H1 (cell line): Measurements from ENCODE around the gene CCDC82. TPM values are rescaled to one million over a fixed set of nuclear protein-coding genes. Genes with fewer than 3 reads are reported as not detected.

Source experiments
- CTCF ChIA-PET: fragments of 300-600 bp; sonication (Branson Sonifier 250); formaldehyde crosslinking; loops from one replicate; lab custom pipeline; 2021; ENCODE audit not compliant: partially characterized antibody; lab: Charles Lee
- POLR2A ChIA-PET: fragments of 300-600 bp; sonication (Branson Sonifier 250); formaldehyde crosslinking; loops from one replicate; lab custom pipeline; 2021; ENCODE audit warnings: inconsistent platforms; ENCODE audit not compliant: partially characterized antibody; lab: Charles Lee
- DNase-seq, 2 experiments: peaks; one replicate each; pipeline versions ENCODE4 v3.0.0 to v3.0.0-alpha.2; 2010 to 2022; ENCODE audit warnings: low spot score in 2 of 2, low read depth in 1 of 2, mixed read lengths in 1 of 2
- FAIRE-seq: peaks from 2 replicates; lab custom pipeline; 2011; peaks lifted over from hg19 to GRCh38; lab: Jason Lieb, UNC
- H2AFZ ChIP-seq: 2 replicates; pipeline ENCODE4 v1.8.1; 2012; ENCODE audit warnings: low read length, inconsistent platforms
- H2AK5ac ChIP-seq: 2 replicates; pipeline ENCODE4 v1.6.1; 2013; ENCODE audit warnings: low read depth, low read length
- H2BK120ac ChIP-seq: replicated peaks from 2 replicates; pipeline ENCODE3; 2013; ENCODE audit warnings: low read depth, low read length, inconsistent platforms
- H2BK12ac ChIP-seq: 2 replicates; pipeline ENCODE4 v1.6.1; 2013; ENCODE audit warnings: low read depth, low read length
- H2BK15ac ChIP-seq: 2 replicates; pipeline ENCODE4 v1.6.1; 2013; ENCODE audit warnings: low read length
- H2BK20ac ChIP-seq: 2 replicates; pipeline ENCODE4 v1.6.1; 2013; ENCODE audit warnings: low read length
- H2BK5ac ChIP-seq: 2 replicates; pipeline ENCODE4 v1.6.1; 2013; ENCODE audit warnings: low read depth, low read length
- H3K14ac ChIP-seq: 2 replicates; pipeline ENCODE4 v1.6.1; 2013; ENCODE audit warnings: inconsistent platforms; ENCODE audit not compliant: insufficient read length
- H3K18ac ChIP-seq: 2 replicates; pipeline ENCODE4 v1.6.1; 2013; ENCODE audit warnings: low read length; ENCODE audit errors: extremely low read depth
- H3K23ac ChIP-seq: 2 replicates; pipeline ENCODE4 v1.6.1; 2013; ENCODE audit warnings: inconsistent platforms; ENCODE audit not compliant: insufficient read length
- H3K23me2 ChIP-seq: 2 replicates; pipeline ENCODE4 v1.6.1; 2013; ENCODE audit warnings: low read depth, low read length
- H3K27ac ChIP-seq: 2 replicates; pipeline ENCODE4 v1.6.1; 2011; ENCODE audit warnings: low read depth, low read length, inconsistent platforms
- H3K27me3 ChIP-seq, 4 experiments: replicated peaks in 1 of 4; 1 replicate in 1 of 4; 2 replicates in 3 of 4; pipeline versions ENCODE4 v1.6.1 to v1.8.1; 2011 to 2013; ENCODE audit warnings: low read length in 3 of 4, mild to moderate bottlenecking in 3 of 4, inconsistent platforms in 2 of 4, mixed read lengths in 2 of 4, moderate library complexity in 1 of 4; ENCODE audit not compliant: control insufficient read depth in 3 of 4, insufficient read depth in 3 of 4; ENCODE audit errors: extremely low read depth in 1 of 4
- H3K36me3 ChIP-seq, 4 experiments: 2 replicates each; pipeline versions ENCODE4 v1.6.1 to v1.8.1; 2011 to 2013; ENCODE audit warnings: mild to moderate bottlenecking in 4 of 4, low read length in 3 of 4, moderate library complexity in 2 of 4, control low read depth in 1 of 4, inconsistent platforms in 1 of 4; ENCODE audit not compliant: insufficient read depth in 4 of 4, control insufficient read depth in 2 of 4
- H3K4ac ChIP-seq: replicated peaks from 2 replicates; pipeline ENCODE3; 2013; ENCODE audit warnings: low read length, low read depth, mixed read lengths, inconsistent platforms; ENCODE audit not compliant: insufficient read length
- H3K4me1 ChIP-seq, 4 experiments: replicated peaks in 1 of 4; 1 replicate in 1 of 4; 2 replicates in 3 of 4; pipeline versions ENCODE4 v1.6.1 to v1.8.1; 2011 to 2013; ENCODE audit warnings: low read length in 3 of 4, inconsistent platforms in 2 of 4, mixed read lengths in 1 of 4; ENCODE audit not compliant: insufficient read depth in 4 of 4, control insufficient read depth in 3 of 4
- H3K4me2 ChIP-seq, 2 experiments: 2 replicates each; pipeline versions ENCODE4 v1.6.1 to v1.8.1; 2011 to 2013; ENCODE audit warnings: low read depth in 2 of 2, low read length in 2 of 2, control low read depth in 1 of 2, inconsistent platforms in 1 of 2, mild to moderate bottlenecking in 1 of 2; ENCODE audit not compliant: insufficient read depth in 1 of 2
- H3K4me3 ChIP-seq, 4 experiments: fragments of 200-600, 300-600 bp in 1 of 4; sonication (generic), shearing (Covaris generic), sonication (Bioruptor Twin) in 1 of 4; 2 replicates each; pipeline versions ENCODE4 v1.5.1 to v1.8.1; 2011 to 2016; ENCODE audit warnings: low read length in 4 of 4, low read depth in 3 of 4, control low read depth in 2 of 4, inconsistent platforms in 2 of 4, mild to moderate bottlenecking in 2 of 4, mixed read lengths in 1 of 4, moderate library complexity in 1 of 4; ENCODE audit not compliant: insufficient read depth in 2 of 4; ENCODE audit errors: extremely low read depth in 1 of 4
- H3K56ac ChIP-seq: replicated peaks from 2 replicates; pipeline ENCODE3; 2013; ENCODE audit warnings: low read depth, mild to moderate bottlenecking, mixed read lengths, low read length, inconsistent platforms; ENCODE audit not compliant: insufficient read length
- H3K79me1 ChIP-seq: 2 replicates; pipeline ENCODE4 v1.6.1; 2013; ENCODE audit warnings: low read depth, low read length, control low read depth
- H3K79me2 ChIP-seq, 2 experiments: 2 replicates each; pipeline versions ENCODE4 v1.6.1 to v1.8.1; 2012 to 2013; ENCODE audit warnings: low read length in 2 of 2, mild to moderate bottlenecking in 2 of 2, inconsistent platforms in 1 of 2; ENCODE audit not compliant: insufficient read depth in 2 of 2, control insufficient read depth in 1 of 2
- H3K9ac ChIP-seq, 4 experiments: replicated peaks in 1 of 4; 1 replicate in 1 of 4; 2 replicates in 3 of 4; pipeline versions ENCODE4 v1.6.1 to v1.8.1; 2011 to 2013; ENCODE audit warnings: low read depth in 3 of 4, low read length in 3 of 4, control low read depth in 2 of 4, mild to moderate bottlenecking in 2 of 4, moderate library complexity in 2 of 4, inconsistent platforms in 1 of 4; ENCODE audit errors: extremely low read depth in 1 of 4
- H3K9me3 ChIP-seq, 2 experiments: 2 replicates each; pipeline versions ENCODE4 v1.6.1 to v1.8.1; 2012 to 2013; ENCODE audit warnings: mild to moderate bottlenecking in 2 of 2, moderate library complexity in 2 of 2, control low read depth in 1 of 2, inconsistent platforms in 1 of 2, low read depth in 1 of 2, low read length in 1 of 2, mixed read lengths in 1 of 2; ENCODE audit not compliant: insufficient read depth in 2 of 2
- H4K20me1 ChIP-seq, 2 experiments: replicated peaks in 1 of 2; 2 replicates each; pipeline versions ENCODE3 to v1.8.1; 2011 to 2013; ENCODE audit warnings: inconsistent platforms in 2 of 2, low read length in 2 of 2, mild to moderate bottlenecking in 1 of 2; ENCODE audit not compliant: insufficient read depth in 2 of 2, control insufficient read depth in 1 of 2
- H4K5ac ChIP-seq: 2 replicates; pipeline ENCODE4 v1.6.1; 2013; ENCODE audit warnings: low read length, low read depth, mixed read lengths, inconsistent platforms; ENCODE audit not compliant: insufficient read length
- H4K8ac ChIP-seq: 2 replicates; pipeline ENCODE4 v1.8.0; 2013; ENCODE audit warnings: mild to moderate bottlenecking, moderate library complexity, low read length, inconsistent platforms; ENCODE audit not compliant: insufficient read depth; ENCODE audit errors: extremely low read depth
- H4K91ac ChIP-seq: replicated peaks from 2 replicates; pipeline ENCODE3; 2013; ENCODE audit warnings: low read length, mixed read lengths, inconsistent platforms; ENCODE audit not compliant: insufficient read length
- ASH2L ChIP-seq: fragments of 200-600, 300-600 bp; sonication (generic); IDR thresholded peaks from one replicate; pipeline ENCODE4 v1.7.1; 2017; ENCODE audit warnings: low read length
- ATF3 ChIP-seq: IDR thresholded peaks from 2 replicates; pipeline ENCODE4 v1.6.1; 2011; ENCODE audit warnings: low read depth, mild to moderate bottlenecking, low read length; ENCODE audit not compliant: insufficient read depth
- BACH1 ChIP-seq: IDR thresholded peaks from 2 replicates; pipeline ENCODE4 v1.6.1; 2012; ENCODE audit warnings: low read length, improper control_type of control experiment
- CHD1 ChIP-seq: IDR thresholded peaks from 2 replicates; pipeline ENCODE4 v1.6.1; 2012; ENCODE audit warnings: low read depth, low read length, improper control_type of control experiment
- CTCF ChIP-seq, 3 experiments: IDR thresholded peaks; 1 replicate in 2 of 3; 2 replicates in 1 of 3; pipeline versions ENCODE4 v1.5.1 to v1.6.1; 2011; ENCODE audit warnings: low read length in 3 of 3, mild to moderate bottlenecking in 3 of 3, inconsistent platforms in 2 of 3, low read depth in 1 of 3, moderate library complexity in 1 of 3; ENCODE audit not compliant: insufficient read depth in 1 of 3; ENCODE audit errors: control extremely low read depth in 1 of 3
- EP300 ChIP-seq, 2 experiments: IDR thresholded peaks; 1 replicate in 1 of 2; 2 replicates in 1 of 2; pipeline ENCODE4 v1.6.1; 2011 to 2012; ENCODE audit warnings: low read depth in 2 of 2, low read length in 2 of 2, mild to moderate bottlenecking in 2 of 2, borderline replicate concordance in 1 of 2, inconsistent platforms in 1 of 2, moderate library complexity in 1 of 2
- POLR2AphosphoS5 ChIP-seq: IDR thresholded peaks from 2 replicates; pipeline ENCODE4 v1.6.1; 2011; ENCODE audit warnings: low read depth, low read length
- POU5F1 ChIP-seq: IDR thresholded peaks from 2 replicates; pipeline ENCODE4 v1.6.1; 2011; ENCODE audit warnings: low read depth, mild to moderate bottlenecking, low read length, moderate library complexity
- RXRA ChIP-seq: IDR thresholded peaks from 2 replicates; pipeline ENCODE4 v1.6.1; 2011; ENCODE audit warnings: low read depth, mild to moderate bottlenecking, low read length, moderate library complexity; ENCODE audit not compliant: insufficient read depth
- SIRT6 ChIP-seq: IDR thresholded peaks from one replicate; pipeline ENCODE4 v1.7.1; 2012; ENCODE audit warnings: low read length, inconsistent platforms
- SP1 ChIP-seq: IDR thresholded peaks from 2 replicates; pipeline ENCODE4 v1.6.1; 2011; ENCODE audit warnings: low read depth, low read length
- SP2 ChIP-seq: IDR thresholded peaks from 2 replicates; pipeline ENCODE4 v1.6.1; 2012; ENCODE audit warnings: mild to moderate bottlenecking, low read length, inconsistent platforms
- TCF12 ChIP-seq: IDR thresholded peaks from 2 replicates; pipeline ENCODE4 v1.6.1; 2011; ENCODE audit warnings: low read depth, mild to moderate bottlenecking, low read length
- WGBS, 2 experiments: shearing (Covaris generic) in 1 of 2; methylation state at CpG; one replicate each; pipeline versions ENCODE4 v1.1.6 to v1.1.7; 2013 to 2015; ENCODE audit warnings: low lambda C conversion rate in 2 of 2, mixed read lengths in 2 of 2, inconsistent platforms in 1 of 2, low coverage in 1 of 2, missing lambda C conversion rate in 1 of 2; ENCODE audit not compliant: insufficient replicate concordance in 2 of 2, insufficient coverage in 1 of 2, insufficient read length in 1 of 2; ENCODE audit errors: extremely low coverage in 1 of 2, missing lambda C conversion rate in 1 of 2; 5-methylcytosine and 5-hydroxymethylcytosine counted together
- polyA plus RNA-seq, 7 experiments: library from polyadenylated mRNA; depleted of rRNA in 3 of 7; stranded (reverse) in 5 of 7; unstranded in 2 of 7; fragments of >200 nt in 5 of 7; fragments of 200-250 nt in 2 of 7; gene quantifications; 1 replicate in 5 of 7; 2 replicates in 1 of 7; 4 replicates in 1 of 7; pipeline versions ENCODE4 v1.2.1 to v1.2.3, GENCODE V29; 2011 to 2013; ENCODE audit warnings: missing spikeins in 2 of 7, mixed read lengths in 2 of 7
- total RNA-seq: library from RNA; stranded (reverse); fragmentation: NEBNext Ultra II Directional; extraction: Animal tissue kit (Norgen Biotek cat#: 25700); gene quantifications from 2 replicates; pipeline ENCODE4 v1.2.1, GENCODE V29; 2021

CCDC82 gene
- total and polyA plus RNA-seq, 2 of the 8 experiments (the other 6 are each of a cell fraction or from before 2014, with no cell fraction given) = 6.0 to 15.2 TPM

GRCh38 chr11:96365493-96365892, 24.2 kb downstream of the CCDC82 start:
- no peaks in the 10 kb centered on the region for H3K79me1 ChIP-seq
- no peak overlapping the region for H3K56ac ChIP-seq
- H3K9ac ChIP-seq = no peak overlapping the region
- FAIRE-seq (no peak), DNase-seq (no peak)
- H3K14ac ChIP-seq = no peak overlapping the region
- no peak overlapping the region for H4K5ac ChIP-seq
- H3K36me3 ChIP-seq = peaks cover 0 to 3% (median 0%) of the 10 kb centered on the region in 4 experiments; a peak in 3 of 8 replicates
- no peak overlapping the region for H4K8ac ChIP-seq
- no peaks in the 10 kb centered on the region for H3K9me3 ChIP-seq
- H3K79me2 ChIP-seq = no peaks in the 10 kb centered on the region
- ChIA-PET CTCF (interaction anchor here (1.5 kb wide), 1 partner anchor 22 kb away, joined by 4 read pairs; the partner anchor contains the start of gene MAML2), POLR2A (no interaction called here)
- H3K23ac ChIP-seq = no peak overlapping the region
- no peak overlapping the region for H3K4ac ChIP-seq
- no peaks in the 10 kb centered on the region for H4K20me1 ChIP-seq
- H2BK120ac ChIP-seq = no peak overlapping the region
- no peak overlapping the region for H2AFZ ChIP-seq
- H3K4me2 ChIP-seq = no peak overlapping the region
- no peak overlapping the region for H2BK15ac ChIP-seq
- H2BK5ac ChIP-seq = no peak overlapping the region
- H2BK20ac ChIP-seq = no peak overlapping the region
- WGBS, 2 experiments = 95% methylated on average over 1 of the region's 1 CpG; no CpG with 5 or more reads in 1 of the 2 experiments
- H3K18ac ChIP-seq = no peak overlapping the region
- no peak overlapping the region for H2AK5ac ChIP-seq
- no peak overlapping the region for H3K27ac ChIP-seq
- no peak overlapping the region for H3K4me3 ChIP-seq
- no peak overlapping the region for H2BK12ac ChIP-seq
- H3K23me2 ChIP-seq = no peaks in the 10 kb centered on the region
- H3K27me3 ChIP-seq = no peaks in the 10 kb centered on the region
- H4K91ac ChIP-seq = no peak overlapping the region
- no peaks in the 10 kb centered on the region for H3K4me1 ChIP-seq
- TF ChIP-seq RXRA = no peak
- TF ChIP-seq POU5F1 = no peak
- TF ChIP-seq CTCF (IDR thresholded peaks at IDR 0.05; ENCODE audit: control extremely low read depth in 1 of 3, insufficient read depth in 1 of 3, low read depth in 1 of 3, low read length in 3 of 3) = no peak
- TF ChIP-seq EP300 (IDR thresholded peaks at IDR 0.05; ENCODE audit: borderline replicate concordance in 1 of 2, low read depth in 2 of 2, low read length in 2 of 2) = no peak
- TF ChIP-seq ATF3 = no peak
- TF ChIP-seq POLR2AphosphoS5 = no peak
- no peak for TF ChIP-seq ASH2L
- no peak for TF ChIP-seq CHD1
- no peak for TF ChIP-seq SP1
- TF ChIP-seq SIRT6 = no peak
- no peak for TF ChIP-seq SP2
- TF ChIP-seq BACH1 = no peak
- no peak for TF ChIP-seq TCF12
